ENCODE results near the gene NFIX.

GRCh38 chr19:13070425-13071140 is 75.3 kb downstream of the NFIX start:
- no peak for TF ChIP-seq CTCF (conservative IDR thresholded peaks at IDR 0.05; ENCODE audit: low read depth, low read length)
- no peak for TF ChIP-seq EZH2 (IDR thresholded peaks at IDR 0.05; ENCODE audit: borderline replicate concordance, low read depth, low read length, poor library complexity, severe bottlenecking)

Data from A673 (cell line).